Liver (tissue), 9 donors: ENCODE data around the gene CMTM7. TPM values are rescaled to one million over a fixed set of nuclear protein-coding genes. Genes with fewer than 3 reads are reported as not detected.

Source experiments
- DNase-seq: peaks from one replicate; pipeline ENCODE4 v3.0.0-alpha.2; 2017; ENCODE audit warnings: low spot score
- H3K27ac ChIP-seq, 2 donors: one replicate each; pipeline ENCODE4 v1.7.0; 2013; ENCODE audit warnings: inconsistent platforms in 2 of 2, low read length in 2 of 2, control low read depth in 1 of 2, low read depth in 1 of 2, mild to moderate bottlenecking in 1 of 2
- H3K27me3 ChIP-seq, 4 donors: one replicate each; pipeline versions ENCODE4 v1.6.1 to v1.7.0; 2013; ENCODE audit warnings: low read length in 3 of 4, inconsistent platforms in 1 of 4, mild to moderate bottlenecking in 1 of 4, moderate library complexity in 1 of 4; ENCODE audit not compliant: control insufficient read depth in 4 of 4, insufficient read depth in 4 of 4
- H3K36me3 ChIP-seq, 4 donors: one replicate each; pipeline versions ENCODE4 v1.6.1 to v1.7.0; 2013; ENCODE audit warnings: low read length in 3 of 4, mild to moderate bottlenecking in 3 of 4, low read depth in 1 of 4, moderate library complexity in 1 of 4; ENCODE audit not compliant: control insufficient read depth in 4 of 4, insufficient read depth in 3 of 4
- H3K4me1 ChIP-seq, 4 donors: one replicate each; pipeline versions ENCODE4 v1.6.1 to v1.7.0; 2013; ENCODE audit warnings: low read length in 3 of 4, mild to moderate bottlenecking in 3 of 4, moderate library complexity in 1 of 4; ENCODE audit not compliant: control insufficient read depth in 4 of 4, insufficient read depth in 4 of 4
- H3K4me3 ChIP-seq, 3 donors: one replicate each; pipeline versions ENCODE4 v1.6.1 to v1.7.0; 2013; ENCODE audit warnings: low read length in 3 of 3, control low read depth in 1 of 3, low read depth in 1 of 3, mild to moderate bottlenecking in 1 of 3
- H3K9ac ChIP-seq, 2 donors: one replicate each; pipeline ENCODE4 v1.7.0; 2013; ENCODE audit warnings: low read length in 2 of 2, mild to moderate bottlenecking in 2 of 2, moderate library complexity in 2 of 2, control low read depth in 1 of 2, low read depth in 1 of 2
- H3K9me3 ChIP-seq, 4 donors: one replicate each; pipeline versions ENCODE4 v1.6.1 to v1.7.0; 2013; ENCODE audit warnings: low read length in 3 of 4; ENCODE audit not compliant: control insufficient read depth in 4 of 4
- ATF3 ChIP-seq: IDR thresholded peaks from 2 replicates; pipeline ENCODE4 v1.6.1; 2016; ENCODE audit warnings: antibody characterized with exemption
- CTCF ChIP-seq: fragments of 150-350 bp; IDR thresholded peaks from 2 replicates; pipeline ENCODE4 v1.5.1; 2017; ENCODE audit warnings: improper control_type of control experiment, low read depth, low read length; ENCODE audit not compliant: missing input control
- EGR1 ChIP-seq, 2 donors: IDR thresholded peaks; 2 replicates each; pipeline ENCODE4 v1.6.1; 2016 to 2018; ENCODE audit warnings: antibody characterized with exemption in 2 of 2, low read depth in 2 of 2
- FOXA1 ChIP-seq: IDR thresholded peaks from 2 replicates; pipeline ENCODE4 v1.6.1; 2016; ENCODE audit warnings: antibody characterized with exemption
- FOXA2 ChIP-seq: IDR thresholded peaks from 2 replicates; pipeline ENCODE4 v1.6.1; 2016; ENCODE audit warnings: antibody characterized with exemption
- GABPA ChIP-seq, 2 donors: IDR thresholded peaks in 1 of 2; conservative IDR thresholded peaks in 1 of 2; 2 replicates each; pipeline ENCODE4 v1.6.1; 2016; ENCODE audit warnings: antibody characterized with exemption in 2 of 2, mild to moderate bottlenecking in 1 of 2, moderate library complexity in 1 of 2
- HNF4A ChIP-seq, 2 donors: conservative IDR thresholded peaks; 2 replicates each; pipeline ENCODE4 v1.6.1; 2016; ENCODE audit warnings: antibody characterized with exemption in 2 of 2, mild to moderate bottlenecking in 2 of 2
- HNF4G ChIP-seq: IDR thresholded peaks from 2 replicates; pipeline ENCODE4 v1.6.1; 2016; ENCODE audit warnings: antibody characterized with exemption
- JUND ChIP-seq, 2 donors: IDR thresholded peaks; 2 replicates each; pipeline ENCODE4 v1.6.1; 2016; ENCODE audit warnings: antibody characterized with exemption in 2 of 2
- MAX ChIP-seq: IDR thresholded peaks from 2 replicates; pipeline ENCODE4 v1.6.1; 2016; ENCODE audit warnings: antibody characterized with exemption
- NR2F2 ChIP-seq: IDR thresholded peaks from 2 replicates; pipeline ENCODE4 v1.6.1; 2016; ENCODE audit warnings: antibody characterized with exemption
- RAD21 ChIP-seq, 2 donors: IDR thresholded peaks; 2 replicates each; pipeline ENCODE4 v1.6.1; 2016; ENCODE audit warnings: antibody characterized with exemption in 2 of 2, mild to moderate bottlenecking in 2 of 2
- REST ChIP-seq: IDR thresholded peaks from 2 replicates; pipeline ENCODE4 v1.6.1; 2016; ENCODE audit warnings: antibody characterized with exemption, mild to moderate bottlenecking
- RXRA ChIP-seq, 2 donors: IDR thresholded peaks; 2 replicates each; pipeline ENCODE4 v1.6.1; 2017 to 2018; ENCODE audit warnings: antibody characterized with exemption in 2 of 2, mild to moderate bottlenecking in 1 of 2
- SP1 ChIP-seq: IDR thresholded peaks from 2 replicates; pipeline ENCODE4 v1.6.1; 2018; ENCODE audit warnings: antibody characterized with exemption, mild to moderate bottlenecking
- TAF1 ChIP-seq: conservative IDR thresholded peaks from 2 replicates; pipeline ENCODE4 v1.6.1; 2016; ENCODE audit warnings: antibody characterized with exemption, mild to moderate bottlenecking
- YY1 ChIP-seq: IDR thresholded peaks from 2 replicates; pipeline ENCODE4 v1.6.1; 2016; ENCODE audit warnings: antibody characterized with exemption, mild to moderate bottlenecking
- WGBS: extraction: QIAGEN DNeasy Blood & Tissue Kit; methylation state at CpG from one replicate; pipeline ENCODE4 v1.1.7; 2013; 5-methylcytosine and 5-hydroxymethylcytosine counted together
- polyA plus RNA-seq, 2 donors: library from polyadenylated mRNA; stranded (reverse) in 1 of 2; unstranded in 1 of 2; fragments of 200-250 nt in 1 of 2; fragments of >200 nt in 1 of 2; fragmentation: Nextera tagmentation in 1 of 2; extraction: Ambion mirVana in 1 of 2; gene quantifications; one replicate each; pipeline versions ENCODE4 v1.2.1 to v1.2.3, GENCODE V29; 2013 to 2015
- total RNA-seq, 2 donors: library from RNA; depleted of rRNA; stranded (reverse); fragments of >200 nt; gene quantifications; one replicate each; pipeline ENCODE4 v1.2.3, GENCODE V29; 2014
- donor health status: healthy.
- donor health status: healthy.
- donor health status: healthy.
- donor health status: healthy.
- donor health status: healthy.

The CMTM7 gene
- total and polyA plus RNA-seq, 4 donors: 3.6 to 20.3 (median 4.1) TPM

- no peak overlapping the region for H3K27ac ChIP-seq
- no peaks in the 10 kb centered on the region for H3K4me1 ChIP-seq
- DNase-seq: no peak
- 97% methylated on average over 3 of the region's 3 CpGs for WGBS
- H3K9ac ChIP-seq: no peak overlapping the region
- no peak overlapping the region for H3K4me3 ChIP-seq
- H3K9me3 ChIP-seq: no peaks in the 10 kb centered on the region
- H3K36me3 ChIP-seq: no peaks in the 10 kb centered on the region
- H3K27me3 ChIP-seq: no peaks in the 10 kb centered on the region
- TF ChIP-seq YY1 (no peak), MAX (no peak), ATF3 (no peak), GABPA (IDR thresholded peaks at IDR 0.05 in 1 of 2, conservative IDR thresholded peaks at IDR 0.05 in 1 of 2) (no peak), TAF1 (no peak)
Measured at GRCh38 chr3:32442766-32443165, 51.1 kb downstream of the CMTM7 start.

- Histone ChIP-seq H3K9me3 (no peaks in the 10 kb centered on the region), H3K36me3 (no peaks in the 10 kb centered on the region), H3K27ac (no peak overlapping the region), H3K9ac (no peak overlapping the region), H3K27me3 (no peaks in the 10 kb centered on the region), H3K4me3 (no peak overlapping the region), H3K4me1 (no peaks in the 10 kb centered on the region)
- no peak for DNase-seq
- 5% methylated on average over 1 of the region's 1 CpG for WGBS
- TF ChIP-seq FOXA2: no peak
- TF ChIP-seq EGR1 (IDR thresholded peaks at IDR 0.05; ENCODE audit: low read depth in 2 of 2): no peak
- no peak for TF ChIP-seq HNF4A (conservative IDR thresholded peaks at IDR 0.05)
- TF ChIP-seq REST: no peak
- no peak for TF ChIP-seq NR2F2
- TF ChIP-seq YY1: no peak
- no peak for TF ChIP-seq CTCF
- no peak for TF ChIP-seq SP1
- TF ChIP-seq MAX: no peak
- no peak for TF ChIP-seq TAF1
- TF ChIP-seq ATF3: no peak
- no peak for TF ChIP-seq FOXA1
- no peak for TF ChIP-seq GABPA (IDR thresholded peaks at IDR 0.05 in 1 of 2, conservative IDR thresholded peaks at IDR 0.05 in 1 of 2)
- TF ChIP-seq RAD21 (IDR thresholded peaks at IDR 0.05): no peak
- TF ChIP-seq JUND (IDR thresholded peaks at IDR 0.05): no peak
- TF ChIP-seq RXRA (IDR thresholded peaks at IDR 0.05): no peak
- no peak for TF ChIP-seq HNF4G
Measured at GRCh38 chr3:32443478-32443877, 51.8 kb downstream of the CMTM7 start.
